Pancreas (tissue), 10 donors: ENCODE results near the gene C4orf36. TPM values are rescaled to one million over a fixed set of nuclear protein-coding genes. Genes with fewer than 3 reads are reported as not detected.

ENCODE experiments used
- ATAC-seq, 4 donors: fragments of 200-7000 bp; cut with Tn5 transposase; one replicate each; pipeline versions ENCODE4 v1.8.0 to v1.9.1; 2020; ENCODE audit warnings: mild to moderate bottlenecking in 4 of 4, moderate library complexity in 4 of 4
- DNase-seq, 6 donors: peaks; one replicate each; pipeline ENCODE4 v3.0.0-alpha.2; 2020
- FAIRE-seq: peaks from 2 replicates; lab custom pipeline; 2012; peaks lifted over from hg19 to GRCh38; lab: Jason Lieb, UNC
- H3K27ac ChIP-seq, 4 donors: fragments of 200-600 bp; sonication (generic); 1 replicate in 3 of 4; 2 replicates in 1 of 4; pipeline versions ENCODE4 v1.5.0 to v1.8.0; 2020
- H3K27me3 ChIP-seq, 4 donors: fragments of 200-600 bp; one replicate each; pipeline ENCODE4 v1.8.0; 2021
- H3K36me3 ChIP-seq, 3 donors: fragments of 200-600 bp; sonication (generic) in 1 of 3; one replicate each; pipeline versions ENCODE4 v1.5.0 to v1.8.0; 2020 to 2021
- H3K4me1 ChIP-seq, 3 donors: fragments of 200-600 bp; one replicate each; pipeline ENCODE4 v1.8.0; 2021
- H3K4me3 ChIP-seq, 4 donors: fragments of 200-600 bp; sonication (generic) in 2 of 4; one replicate each; pipeline versions ENCODE4 v1.5.0 to v1.8.0; 2020 to 2021
- H3K9me3 ChIP-seq, 4 donors: fragments of 200-600 bp; one replicate each; pipeline ENCODE4 v1.8.0; 2021
- CTCF ChIP-seq, 4 donors: fragments of 200-600 bp; sonication (generic) in 3 of 4; IDR thresholded peaks; one replicate each; pipeline versions ENCODE4 v1.5.0 to v1.8.0; 2021; ENCODE audit warnings: antibody characterized with exemption in 4 of 4
- WGBS, 2 donors: extraction: QIAGEN DNeasy Blood & Tissue Kit; methylation state at CpG; one replicate each; pipeline ENCODE4 v1.1.7; 2013; 5-methylcytosine and 5-hydroxymethylcytosine counted together
- intact Hi-C, 3 donors: fragments of 100-400 bp; cut with DNase I; formaldehyde crosslinking; loops; one replicate each; pipeline versions ENCODE4 v1.11.1 to v1.14.2; 2022
- polyA plus RNA-seq, 2 donors: library from polyadenylated mRNA; stranded (reverse); fragments of 200-250 nt; gene quantifications; one replicate each; pipeline ENCODE4 v1.2.3, GENCODE V29; 2013
- total RNA-seq, 6 donors: library from RNA; stranded (reverse); fragmentation: NEBNext Ultra II Directional in 4 of 6; extraction: Animal tissue kit (Norgen Biotek cat#: 25700) in 4 of 6; gene quantifications; one replicate each; pipeline versions ENCODE4 v1.2.1 to v1.2.4, GENCODE V29; 2021 to 2023
- donor health status: healthy with polysubstance abuse.
- donor health status: DM: no; HTN: no; CAD: no; lungs with moderate emphysema.
- donor health status: DM: no; HTN: no; CAD: no.
- donor health status: control.
- donor health status: control.
- donor health status: Bipolar disorder and iron deficiency.
- donor health status: DM: yes; HTN: yes; CAD: no.
- donor health status: DM: no; HTN: no; CAD: no.
- donor health status: DM: no; HTN: no; CAD: no.
- donor health status: DM: yes; HTN: yes; CAD: no.

The C4orf36 gene
- total and polyA plus RNA-seq, 8 donors = 0.35 to 0.88 (median 0.65) TPM; not detected in 1

- Histone ChIP-seq H3K27ac (no peak overlapping the region), H3K4me3 (no peak overlapping the region), H3K4me1 (no peaks in the 10 kb centered on the region), H3K27me3 (no peaks in the 10 kb centered on the region), H3K36me3 (no peaks in the 10 kb centered on the region), H3K9me3 (no peaks in the 10 kb centered on the region)
- ATAC-seq (no peak), FAIRE-seq (no peak), DNase-seq (no peak)
- intact Hi-C loops = no loop called here
- no peak for TF ChIP-seq CTCF (IDR thresholded peaks at IDR 0.05)
- 0 to 96% methylated on average over 1 of the region's 1 CpG for WGBS, 2 donors
Observed at GRCh38 chr4:86916392-86916791, 24.2 kb upstream of the C4orf36 start.

- H3K4me1 ChIP-seq = peaks cover 0 to 13% (median 0%) of the 10 kb centered on the region in 3 donors
- WGBS, 2 donors = 92 to 94% methylated on average over 7 of the region's 7 CpGs
- H3K27ac ChIP-seq = no peak overlapping the region
- TF ChIP-seq CTCF (IDR thresholded peaks at IDR 0.05) = no peak
- DNase-seq = no peak
- peak in 1 of 4 donors; percentile 23 for ATAC-seq
- H3K36me3 ChIP-seq = no peaks in the 10 kb centered on the region
- no peaks in the 10 kb centered on the region for H3K27me3 ChIP-seq
- intact Hi-C loops = no loop called here
- no peak overlapping the region for H3K4me3 ChIP-seq
- H3K9me3 ChIP-seq = no peaks in the 10 kb centered on the region
- FAIRE-seq = no peak
Observed at GRCh38 chr4:86910820-86911684, 18.8 kb upstream of the C4orf36 start.

GRCh38 chr4:86910369-86910768 lies 18.1 kb upstream of the C4orf36 start:
- Histone ChIP-seq H3K36me3 (no peaks in the 10 kb centered on the region), H3K27me3 (no peaks in the 10 kb centered on the region), H3K4me1 (peaks cover 0 to 13% (median 0%) of the 10 kb centered on the region in 3 donors), H3K27ac (no peak overlapping the region), H3K4me3 (no peak overlapping the region), H3K9me3 (no peaks in the 10 kb centered on the region)
- FAIRE-seq = no peak
- 85 to 90% methylated on average over 5 of the region's 5 CpGs for WGBS, 2 donors
- no peak for ATAC-seq
- no peak for TF ChIP-seq CTCF (IDR thresholded peaks at IDR 0.05)
- intact Hi-C loops = no loop called here
- no peak for DNase-seq

- no peaks in the 10 kb centered on the region for H3K27me3 ChIP-seq
- no peak for TF ChIP-seq CTCF (IDR thresholded peaks at IDR 0.05)
- intact Hi-C loops = no loop called here
- no peak for DNase-seq
- peak in 2 of 4 donors; percentile 13 to 24 for ATAC-seq
- peaks cover 0 to 14% (median 0%) of the 10 kb centered on the region in 3 donors for H3K4me1 ChIP-seq
- H3K27ac ChIP-seq = no peak overlapping the region
- no peak for FAIRE-seq
- H3K36me3 ChIP-seq = no peaks in the 10 kb centered on the region
- H3K4me3 ChIP-seq = no peak overlapping the region
- 74 to 77% methylated on average over 8 of the region's 8 CpGs for WGBS, 2 donors
- H3K9me3 ChIP-seq = no peaks in the 10 kb centered on the region
Observed at GRCh38 chr4:86909546-86910295, 17.5 kb upstream of the C4orf36 start.
